ENCODE data around the gene TMEM38B.
"Not testable (repeated sequence)": the region's sequence is repeated elsewhere in the genome, so short reads cannot be mapped to it uniquely, and the experiment has no call there.

The TMEM38B gene

GRCh38 chr9:105683688-105684275, 10.6 kb upstream of the TMEM38B start:
- no peak for DNase-seq

- DNase-seq = no peak
Measured at GRCh38 chr9:105686936-105687335, 7.4 kb upstream of the TMEM38B start.

GRCh38 chr9:105690742-105691141, 3.6 kb upstream of the TMEM38B start:
- DNase-seq = peak; percentile 62

GRCh38 chr9:105693435-105694189, 729 bp upstream of the TMEM38B start:
- peak; percentile 78 for DNase-seq

- peak; percentile 88 for DNase-seq
Measured at GRCh38 chr9:105694848-105695581, 674 bp downstream of the TMEM38B start.

- no peak for DNase-seq
Measured at GRCh38 chr9:105696219-105696793, 2.0 kb downstream of the TMEM38B start.

GRCh38 chr9:105697871-105698270, 3.5 kb downstream of the TMEM38B start:
- peak; percentile 24 for DNase-seq

- no peak for DNase-seq
Measured at GRCh38 chr9:105698348-105698870, 4.1 kb downstream of the TMEM38B start.

GRCh38 chr9:105700668-105701067, 6.3 kb downstream of the TMEM38B start:
- DNase-seq = peak; percentile 26

GRCh38 chr9:105701145-105701544, 6.8 kb downstream of the TMEM38B start:
- DNase-seq = peak; percentile 31

GRCh38 chr9:105702207-105702606, 7.9 kb downstream of the TMEM38B start:
- DNase-seq = no peak

GRCh38 chr9:105703638-105704037, 9.3 kb downstream of the TMEM38B start:
- not testable (repeated sequence) for DNase-seq

GRCh38 chr9:105706156-105706555, 11.8 kb downstream of the TMEM38B start:
- no peak for DNase-seq

GRCh38 chr9:105708405-105708804, 14.1 kb downstream of the TMEM38B start:
- DNase-seq = peak; percentile 76

GRCh38 chr9:105710638-105711037, 16.3 kb downstream of the TMEM38B start:
- no peak for DNase-seq

GRCh38 chr9:105711867-105712266, 17.5 kb downstream of the TMEM38B start:
- no peak for DNase-seq

GRCh38 chr9:105712297-105712696, 18.0 kb downstream of the TMEM38B start:
- DNase-seq = no peak

- no peak for DNase-seq
Measured at GRCh38 chr9:105712773-105713172, 18.4 kb downstream of the TMEM38B start.

- no peak for DNase-seq
Measured at GRCh38 chr9:105713260-105714019, 19.1 kb downstream of the TMEM38B start.

GRCh38 chr9:105714020-105714331, 19.6 kb downstream of the TMEM38B start:
- no peak for DNase-seq

GRCh38 chr9:105716146-105716545, 21.8 kb downstream of the TMEM38B start:
- no peak for DNase-seq

GRCh38 chr9:105722099-105722498, 27.8 kb downstream of the TMEM38B start:
- no peak for DNase-seq

GRCh38 chr9:105725370-105725769, 31.0 kb downstream of the TMEM38B start:
- DNase-seq = no peak
